Stimulated activated CD4-positive, alpha-beta T cell treated with anti-CD3 and anti-CD28 coated beads, TNF-alpha, amount 100 ng/mL, for 24 hours (primary cell): ENCODE results near the gene NOTCH3.

Experiments
- DNase-seq, 3 experiments: peaks; one replicate each; pipeline ENCODE4 v3.0.0-alpha.2; 2020; ENCODE audit warnings: low read depth in 3 of 3

The NOTCH3 gene

DNA sequence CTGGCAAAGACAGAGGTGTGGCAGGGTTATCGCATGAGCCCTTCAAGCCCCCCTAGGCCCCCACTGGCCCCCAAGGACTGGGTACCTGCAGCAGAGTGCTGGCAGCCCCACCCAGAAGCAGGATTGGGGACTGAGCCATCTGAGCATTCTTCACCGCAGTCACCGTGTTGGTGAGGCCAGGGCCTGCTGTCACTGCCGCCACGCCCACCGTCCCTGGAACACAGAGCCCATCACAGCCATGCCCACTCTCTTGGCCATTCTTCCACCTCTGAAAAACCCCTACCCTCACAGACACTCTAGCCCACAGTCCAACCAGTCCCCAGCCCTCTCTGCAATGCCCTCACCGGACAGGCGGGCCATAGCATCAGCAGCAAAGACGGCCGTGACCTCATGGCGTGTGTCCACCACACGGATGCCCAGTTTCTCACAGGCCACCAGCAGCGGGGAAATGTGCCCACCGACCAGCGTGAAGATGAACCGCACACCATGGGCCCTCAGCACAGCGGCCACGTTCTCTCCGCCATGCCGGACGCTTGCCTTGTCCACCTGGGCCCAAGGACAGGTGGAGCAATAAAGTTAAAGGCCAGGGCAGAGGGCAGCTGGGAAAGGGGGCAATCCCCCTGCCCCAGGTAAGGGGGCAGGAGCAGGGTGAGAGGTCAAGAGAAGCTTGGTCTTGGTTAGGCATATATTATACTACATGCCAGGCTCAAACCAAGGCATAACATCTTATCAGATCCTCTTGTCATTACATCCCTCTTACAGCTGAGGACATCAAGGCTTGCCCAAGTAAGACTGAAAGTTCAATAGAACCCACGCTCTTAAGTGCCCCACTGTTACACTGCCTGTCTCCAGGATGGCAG, 77.5 kb downstream of the NOTCH3 start:
- no peak for DNase-seq

DNA sequence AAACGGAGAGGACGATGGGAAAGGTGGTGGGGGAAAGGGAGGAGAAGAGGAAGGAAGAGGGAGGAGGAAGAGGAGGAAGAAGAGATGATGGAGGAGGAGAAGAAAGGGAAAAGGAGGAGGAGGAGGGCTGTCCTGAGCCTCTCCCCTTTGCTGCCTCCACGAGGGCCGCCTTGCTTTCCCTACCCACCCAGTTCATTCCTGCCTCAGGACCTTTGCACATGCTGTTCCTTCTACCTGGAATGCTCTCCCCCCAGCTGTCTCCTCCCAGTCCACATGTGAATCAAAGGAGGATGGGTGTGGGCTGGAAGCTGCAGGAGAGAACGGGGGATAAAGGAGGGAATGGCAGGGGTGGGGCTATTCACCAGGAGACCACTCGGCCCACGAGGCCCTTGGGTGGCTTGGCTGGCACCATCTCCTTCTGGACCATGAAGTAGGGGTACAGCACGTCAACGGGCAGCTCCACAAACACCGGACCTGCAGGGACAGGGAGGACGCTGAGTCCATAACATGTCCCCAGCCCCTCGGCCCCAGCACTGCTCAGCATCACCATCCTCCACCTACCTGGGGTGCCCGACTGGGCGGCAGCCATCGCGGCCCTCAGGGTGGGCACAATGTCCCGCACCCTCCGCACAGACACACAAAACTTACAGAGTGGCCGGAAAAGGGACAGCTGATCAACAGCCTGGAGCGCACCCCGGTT, 78.3 kb downstream of the NOTCH3 start:
- DNase-seq, result no peak

DNA sequence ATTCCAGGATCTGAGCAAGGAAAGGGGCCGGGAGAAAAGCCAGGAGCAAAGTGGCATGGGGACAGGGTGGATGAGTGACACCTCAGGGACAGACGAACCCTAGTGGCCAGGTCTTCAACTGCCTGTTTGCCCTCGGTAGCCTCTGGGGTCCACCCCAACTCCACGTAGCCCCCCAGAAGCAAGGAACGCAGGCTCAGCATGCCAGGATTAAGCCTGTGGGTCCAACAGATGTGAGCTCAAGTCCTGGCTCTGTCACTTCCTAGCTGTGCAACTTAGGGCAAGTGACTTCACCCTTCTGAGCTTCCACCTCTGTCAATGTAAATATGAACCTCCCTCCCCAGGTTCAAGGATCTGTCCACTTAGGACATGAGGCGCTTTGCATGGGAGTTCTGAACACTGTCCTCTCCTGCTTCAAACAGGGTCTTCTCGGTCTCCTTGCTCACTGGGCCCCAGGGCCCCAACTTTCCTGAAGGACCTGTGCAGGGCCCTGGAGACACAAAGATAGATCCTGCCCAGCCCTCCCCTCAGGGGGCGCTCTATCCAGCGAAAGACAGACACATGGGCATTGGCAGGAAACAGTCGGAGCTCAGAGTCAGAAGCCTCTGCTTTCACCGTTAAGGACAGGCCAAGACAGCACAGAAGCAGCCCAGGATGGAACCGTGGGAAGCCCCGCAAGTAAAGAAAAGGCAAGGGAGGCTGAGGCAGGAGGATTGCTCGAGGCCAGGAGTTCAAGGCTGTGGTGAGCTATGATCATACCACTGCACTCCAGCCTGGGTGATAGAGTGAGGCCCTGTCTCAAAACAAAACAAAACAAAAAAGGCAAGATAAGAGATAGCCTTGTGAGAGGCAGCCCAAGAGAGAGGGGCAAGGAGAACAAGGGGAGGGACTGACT, 80.4 kb downstream of the NOTCH3 start:
- DNase-seq, result no peak

DNA sequence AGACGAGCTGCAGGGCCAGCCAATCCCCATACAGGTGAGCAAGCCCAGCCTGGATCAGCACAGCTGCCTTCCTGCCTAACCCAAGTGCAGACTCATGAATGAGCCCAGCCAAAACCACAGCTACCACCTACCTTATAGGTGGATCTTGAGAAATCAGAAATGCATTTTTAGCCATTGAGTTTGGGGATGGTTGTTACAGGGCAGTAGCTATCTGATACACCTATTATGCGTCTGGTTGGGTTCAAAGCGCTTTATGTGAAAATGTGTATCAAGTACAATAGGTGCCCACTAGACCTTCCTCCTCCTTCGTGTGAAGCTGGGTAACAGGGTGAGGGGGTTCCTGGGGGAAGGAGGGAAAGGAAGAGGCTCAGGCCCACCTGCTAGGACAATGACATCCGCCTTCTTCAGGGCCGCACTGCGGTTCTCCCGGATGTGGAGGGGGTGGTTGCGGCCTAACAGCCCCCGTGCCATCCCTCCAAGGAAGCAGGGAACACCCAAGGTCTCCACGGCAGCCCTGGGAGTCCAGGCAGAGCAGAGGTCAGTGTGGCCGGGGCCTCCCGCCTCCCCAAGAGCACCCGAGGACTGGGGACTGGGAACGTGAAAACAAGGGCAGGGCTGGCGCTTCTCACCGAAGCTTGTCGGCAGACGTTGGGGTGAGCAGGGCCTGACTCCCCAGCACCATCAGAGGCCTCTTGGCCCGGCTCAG, 81.9 kb downstream of the NOTCH3 start:
- DNase-seq, result no peak

DNA sequence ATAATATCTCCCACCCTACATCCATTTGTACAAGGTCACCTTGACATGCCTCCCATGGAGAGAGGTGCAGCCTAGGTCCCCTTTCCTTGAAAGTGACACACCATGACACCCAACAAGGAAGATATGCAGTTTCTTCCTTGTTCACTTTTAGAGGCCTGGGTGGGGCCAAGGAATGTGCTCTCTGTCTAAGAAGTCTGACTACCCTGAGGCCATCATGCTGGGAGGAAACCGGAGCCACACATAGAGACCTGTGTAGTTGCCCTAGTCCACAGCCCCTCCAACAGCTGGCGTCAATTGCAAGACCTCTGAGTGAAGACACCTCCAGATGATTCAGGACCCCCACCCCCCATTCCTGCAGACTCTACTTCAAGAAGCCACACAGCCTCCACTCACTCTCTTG, 82.5 kb downstream of the NOTCH3 start:
- no peak for DNase-seq

DNA sequence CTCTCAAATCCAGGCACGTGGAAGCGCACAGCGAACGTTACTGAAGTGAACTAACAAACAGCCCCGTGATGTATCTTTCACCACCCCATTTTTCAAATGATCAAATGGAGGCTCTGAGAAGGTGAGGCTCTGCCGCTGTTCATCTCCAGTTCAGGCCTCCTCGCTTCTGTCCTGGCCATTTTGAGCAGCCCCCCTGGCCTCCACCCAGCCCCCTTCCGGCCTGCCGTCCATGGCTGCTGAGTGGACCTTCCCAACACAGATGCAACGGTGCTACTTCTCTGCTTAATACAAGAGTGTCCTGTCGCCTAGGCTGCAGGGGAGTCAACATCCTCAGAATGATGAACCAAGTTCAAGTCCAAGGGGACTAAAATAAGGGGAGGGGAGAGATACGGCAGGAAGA, 83.9 kb downstream of the NOTCH3 start:
- DNase-seq, result no peak

DNA sequence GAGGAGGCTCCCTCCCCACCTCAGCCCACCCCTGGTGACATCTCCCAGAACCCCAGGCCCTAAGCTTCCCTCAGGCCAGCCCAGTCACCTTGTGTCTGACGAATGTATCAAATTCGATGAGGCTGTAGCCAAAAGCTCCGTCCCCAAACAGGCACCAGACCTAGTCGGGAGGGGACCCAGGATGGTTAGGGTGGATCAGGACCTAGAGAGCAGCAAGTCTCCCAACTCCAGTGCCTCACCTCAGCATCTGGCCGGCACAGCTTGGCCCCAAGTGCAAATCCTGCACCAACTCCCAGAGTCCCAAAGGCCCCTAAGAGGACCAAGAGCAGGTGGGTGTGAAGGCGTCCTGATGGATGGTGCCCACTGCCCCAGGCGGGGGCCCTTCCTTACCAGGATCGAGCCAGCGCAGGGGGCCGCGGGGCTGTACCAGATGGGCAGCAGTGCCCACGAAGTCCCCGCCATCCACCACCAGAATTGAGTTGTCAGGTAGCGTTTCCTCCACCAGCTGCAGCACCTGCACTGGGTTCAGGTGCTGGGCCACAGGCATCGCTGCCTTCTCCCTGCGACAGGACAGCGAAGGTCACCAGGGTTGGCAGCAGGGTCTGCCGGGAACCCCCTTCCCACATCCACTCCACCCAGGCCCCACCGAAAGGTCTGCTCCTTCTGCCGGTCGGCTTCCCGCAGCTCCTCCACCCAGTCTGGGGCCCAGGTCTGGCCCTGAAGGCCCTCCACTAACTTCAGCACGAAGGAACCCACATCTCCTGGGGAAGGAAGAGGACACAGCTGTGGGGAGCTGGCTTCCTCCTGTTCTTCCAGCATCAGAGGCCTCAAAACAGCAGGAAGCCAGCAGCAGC, 84.8 kb downstream of the NOTCH3 start:
- no peak for DNase-seq

DNA sequence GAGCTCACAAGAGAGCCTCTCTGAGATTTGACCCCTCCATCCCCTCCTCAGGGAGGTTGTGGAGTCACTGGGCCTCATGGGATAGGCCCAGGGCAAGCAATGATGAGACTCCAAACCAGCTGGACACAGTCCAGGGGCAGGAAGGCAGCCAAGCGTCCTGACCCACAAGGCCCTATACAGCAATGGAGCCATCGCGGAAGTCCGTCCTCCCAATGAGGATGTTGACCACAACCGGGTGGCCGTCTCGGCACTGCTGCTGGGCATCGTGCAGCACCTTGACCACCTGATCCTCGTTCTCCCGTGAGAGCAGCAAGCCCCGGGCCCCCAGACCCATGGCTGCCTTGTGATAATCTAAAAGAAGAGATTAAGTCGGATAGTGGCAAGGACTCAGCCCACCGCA, 85.7 kb downstream of the NOTCH3 start:
- no peak for DNase-seq

DNA sequence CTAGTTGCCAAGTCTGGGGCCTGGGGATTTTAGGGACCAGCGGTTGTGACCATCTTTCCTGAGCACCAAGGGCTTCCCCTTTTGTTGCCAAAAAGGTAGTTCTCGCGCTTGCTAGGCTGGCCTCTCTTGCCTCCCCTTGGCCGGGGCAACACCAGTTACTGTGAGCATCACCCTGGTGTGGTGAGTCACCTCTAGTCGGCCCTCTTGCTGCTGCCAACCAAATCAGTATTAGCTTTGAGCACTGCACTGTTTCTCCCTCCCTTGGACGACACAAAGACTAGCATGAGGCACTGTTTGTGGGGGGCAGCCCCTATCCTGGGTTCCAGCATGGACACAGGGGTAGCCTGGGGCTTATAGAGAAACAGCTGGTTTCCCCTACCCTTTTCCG, 86.6 kb downstream of the NOTCH3 start:
- no peak for DNase-seq

DNA sequence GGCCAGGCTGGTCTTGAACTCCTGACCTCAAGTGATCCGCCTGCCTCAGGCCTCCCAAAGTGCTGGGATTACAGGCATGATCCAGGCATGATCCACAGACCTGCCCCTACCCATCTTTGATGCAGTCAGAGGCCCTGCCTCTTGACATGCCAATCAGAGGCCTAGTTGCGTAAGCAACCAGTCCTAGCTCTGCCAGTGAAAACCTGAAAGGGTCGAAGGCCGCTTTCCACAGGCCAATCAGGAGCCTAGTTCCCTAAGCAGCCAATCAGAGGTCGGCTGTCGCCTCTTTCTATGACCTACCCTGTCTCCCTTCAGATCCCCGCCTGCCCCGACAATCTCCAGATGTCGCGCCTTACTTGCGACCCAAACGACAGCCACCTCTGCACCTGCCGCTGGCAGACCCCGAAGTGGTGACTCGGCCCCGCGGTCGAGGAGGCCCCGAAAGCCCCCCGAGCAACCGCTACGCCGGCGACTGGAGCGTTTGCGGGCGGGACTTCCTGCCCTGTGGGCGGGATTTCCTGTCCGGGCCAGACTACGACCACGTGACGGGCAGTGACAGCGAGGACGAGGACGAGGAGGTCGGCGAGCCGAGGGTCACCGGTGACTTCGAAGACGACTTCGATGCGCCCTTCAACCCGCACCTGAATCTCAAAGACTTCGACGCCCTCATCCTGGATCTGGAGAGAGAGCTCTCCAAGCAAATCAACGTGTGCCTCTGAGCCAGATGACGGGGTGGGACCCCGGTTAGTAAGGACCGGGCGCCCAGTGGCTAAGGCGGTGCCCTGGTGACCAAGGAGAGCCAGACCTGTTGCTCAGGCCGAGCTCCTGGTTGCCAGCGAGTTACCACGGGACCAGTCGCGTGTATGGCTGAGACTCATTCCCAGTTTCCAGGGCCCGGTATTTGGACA, 87.3 kb downstream of the NOTCH3 start:
- DNase-seq, result no peak

DNA sequence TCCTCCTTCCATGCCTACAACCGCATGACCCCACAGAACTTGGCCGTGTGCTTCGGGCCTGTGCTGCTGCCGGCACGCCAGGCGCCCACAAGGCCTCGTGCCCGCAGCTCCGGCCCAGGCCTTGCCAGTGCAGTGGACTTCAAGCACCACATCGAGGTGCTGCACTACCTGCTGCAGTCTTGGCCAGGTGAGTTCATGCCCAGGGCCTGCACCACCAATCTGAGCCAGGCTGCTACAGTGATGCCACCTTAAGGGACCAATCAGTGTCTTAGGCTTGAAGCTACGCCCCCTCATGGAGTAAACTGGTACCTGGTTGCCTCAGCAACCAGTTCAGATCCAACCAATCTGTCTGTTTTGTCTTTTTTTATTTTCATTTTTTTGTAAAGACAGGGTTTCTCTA, 88.4 kb downstream of the NOTCH3 start:
- DNase-seq, result no peak

DNA sequence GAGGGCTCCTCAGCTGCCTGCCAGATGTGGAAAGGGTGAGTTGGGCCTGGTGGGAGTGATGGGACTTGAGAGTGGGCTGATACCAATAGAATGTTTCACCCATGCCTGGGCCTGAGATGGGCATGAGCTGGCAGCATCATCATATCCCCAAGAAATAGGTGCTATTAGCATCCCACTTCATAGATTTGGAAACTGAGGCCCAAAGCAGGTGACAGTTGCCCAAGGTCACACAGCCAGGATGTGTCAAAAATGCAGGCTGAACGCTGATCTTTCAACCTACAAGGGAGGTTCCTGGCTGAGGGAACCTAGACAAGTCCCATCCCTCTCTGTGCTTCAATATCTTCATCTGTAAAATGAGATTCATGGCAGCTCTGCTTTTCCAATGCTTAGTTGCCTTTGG, 89.0 kb downstream of the NOTCH3 start:
- no peak for DNase-seq

DNA sequence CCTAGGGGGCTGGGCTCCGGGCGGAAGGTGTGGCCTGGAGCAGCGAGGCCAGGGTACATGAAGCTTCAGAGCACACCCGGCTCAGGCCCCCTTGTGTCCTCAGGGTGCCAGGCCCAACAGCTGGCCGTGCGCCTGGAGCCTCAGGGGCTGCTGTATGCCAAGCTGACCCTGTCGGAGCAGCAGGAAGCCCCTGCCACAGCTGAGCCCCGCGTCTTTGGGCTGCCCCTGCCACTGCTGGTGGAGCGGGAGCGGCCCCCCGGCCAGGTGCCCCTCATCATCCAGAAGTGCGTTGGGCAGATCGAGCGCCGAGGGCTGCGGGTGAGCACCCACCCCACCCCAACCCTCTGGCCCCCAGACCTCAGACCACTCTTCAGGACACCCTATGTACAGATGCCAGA, 90.4 kb downstream of the NOTCH3 start:
- no peak for DNase-seq

DNA sequence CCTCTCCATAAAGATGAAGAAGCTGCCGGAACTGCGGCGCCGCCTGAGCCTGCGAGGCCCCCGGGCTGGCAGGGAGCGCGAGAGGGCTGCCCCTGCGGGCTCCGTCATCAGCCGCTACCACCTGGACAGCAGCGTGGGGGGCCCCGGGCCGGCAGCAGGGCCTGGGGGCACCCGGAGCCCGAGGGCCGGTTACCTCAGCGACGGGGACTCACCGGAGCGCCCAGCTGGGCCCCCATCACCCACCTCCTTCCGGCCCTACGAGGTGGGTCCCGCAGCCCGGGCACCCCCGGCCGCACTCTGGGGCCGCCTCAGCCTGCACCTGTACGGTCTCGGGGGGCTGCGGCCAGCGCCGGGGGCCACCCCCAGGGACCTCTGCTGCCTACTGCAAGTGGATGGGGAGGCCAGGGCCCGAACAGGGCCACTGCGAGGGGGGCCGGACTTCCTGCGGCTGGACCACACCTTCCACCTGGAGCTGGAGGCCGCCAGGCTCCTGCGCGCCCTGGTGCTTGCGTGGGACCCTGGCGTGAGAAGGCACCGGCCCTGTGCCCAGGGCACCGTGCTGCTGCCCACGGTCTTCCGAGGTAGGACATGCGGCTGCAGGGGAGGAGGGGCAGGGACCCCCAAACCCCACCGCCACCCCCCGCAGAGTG, 90.9 kb downstream of the NOTCH3 start:
- no peak for DNase-seq
